Measurements from ENCODE around the gene STK25.

DNA sequence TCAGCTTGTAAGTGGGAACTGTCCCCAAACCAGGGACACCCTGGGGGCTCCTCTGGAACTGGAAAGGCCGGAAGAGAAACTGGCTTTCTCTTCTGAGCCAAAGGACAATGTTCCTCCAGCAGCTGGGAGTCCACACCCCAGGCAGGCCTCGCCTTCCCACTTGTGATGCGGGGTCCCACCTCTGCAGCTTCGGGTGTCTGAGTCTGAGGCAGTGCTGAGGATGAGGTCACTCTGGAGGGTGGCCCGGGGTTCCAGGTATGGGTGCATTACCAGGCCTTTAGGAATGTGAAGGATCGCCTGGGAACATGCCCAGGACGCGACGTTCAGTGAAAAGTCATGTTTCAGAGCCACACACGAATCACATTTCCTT lies 32.0 kb upstream of the STK25 start:
- TF ChIP-seq POLR2A (IDR thresholded peaks at IDR 0.05; ENCODE audit: low read depth, low read length) (no peak), POLR2AphosphoS5 (IDR thresholded peaks at IDR 0.05; ENCODE audit: low read depth, low read length) (no peak)
